GM19395 (cell line): ENCODE results near the gene TMEM117.
"Not testable (repeated sequence)": the region's sequence is repeated elsewhere in the genome, so short reads cannot be mapped to it uniquely, and the experiment has no call there.

Experiments used
- ATAC-seq: cut with Tn5 transposase; IDR thresholded peaks from one replicate; pipeline ENCODE4 v1.9.1; 2021; ENCODE audit warnings: mild to moderate bottlenecking, moderate library complexity; ENCODE audit not compliant: unreplicated experiment

TMEM117 gene

GRCh38 chr12:44015333-44015941 is 179.6 kb downstream of the TMEM117 start:
- ATAC-seq = peak; percentile 85

- no peak for ATAC-seq
These were observed 181.3 kb downstream of the TMEM117 start for GRCh38 chr12:44017216-44017615.

GRCh38 chr12:44019118-44019517 is 183.2 kb downstream of the TMEM117 start:
- no peak for ATAC-seq

- ATAC-seq = no peak
These were observed 184.7 kb downstream of the TMEM117 start for GRCh38 chr12:44020555-44020954.

- peak; percentile 88 for ATAC-seq
These were observed 185.6 kb downstream of the TMEM117 start for GRCh38 chr12:44021471-44021971.

- ATAC-seq = no peak
These were observed 189.6 kb downstream of the TMEM117 start for GRCh38 chr12:44025499-44025898.

GRCh38 chr12:44026046-44026445 is 190.2 kb downstream of the TMEM117 start:
- ATAC-seq = no peak

GRCh38 chr12:44026926-44027325 is 191.0 kb downstream of the TMEM117 start:
- ATAC-seq = not testable (repeated sequence)

GRCh38 chr12:44029194-44029593 is 193.3 kb downstream of the TMEM117 start:
- ATAC-seq = no peak

- no peak for ATAC-seq
These were observed 195.7 kb downstream of the TMEM117 start for GRCh38 chr12:44031472-44032185.

GRCh38 chr12:44034906-44035305 is 199.0 kb downstream of the TMEM117 start:
- ATAC-seq = no peak

- ATAC-seq = no peak
These were observed 201.1 kb downstream of the TMEM117 start for GRCh38 chr12:44036875-44037443.

- no peak for ATAC-seq
These were observed 202.5 kb downstream of the TMEM117 start for GRCh38 chr12:44038411-44038810.

- ATAC-seq = not testable (repeated sequence)
These were observed 208.6 kb downstream of the TMEM117 start for GRCh38 chr12:44044491-44044890.

GRCh38 chr12:44046732-44047417 is 211.0 kb downstream of the TMEM117 start:
- ATAC-seq = no peak

GRCh38 chr12:44052554-44052953 is 216.7 kb downstream of the TMEM117 start:
- no peak for ATAC-seq

GRCh38 chr12:44053549-44054127 is 217.8 kb downstream of the TMEM117 start:
- ATAC-seq = no peak

- ATAC-seq = no peak
These were observed 218.4 kb downstream of the TMEM117 start for GRCh38 chr12:44054281-44054680.

- no peak for ATAC-seq
These were observed 222.5 kb downstream of the TMEM117 start for GRCh38 chr12:44058366-44058765.

- ATAC-seq = no peak
These were observed 223.6 kb downstream of the TMEM117 start for GRCh38 chr12:44059476-44059875.

GRCh38 chr12:44063671-44064070 is 227.8 kb downstream of the TMEM117 start:
- no peak for ATAC-seq
